ENCODE data around the gene SPIN4. TPM values are rescaled to one million over a fixed set of nuclear protein-coding genes. Genes with fewer than 3 reads are reported as not detected.
"Not testable (repeated sequence)": the region's sequence is repeated elsewhere in the genome, so short reads cannot be mapped to it uniquely, and the experiment has no call there.

Gene SPIN4
- total RNA-seq = 8.8 and 14.4 TPM in 2 replicates

DNA sequence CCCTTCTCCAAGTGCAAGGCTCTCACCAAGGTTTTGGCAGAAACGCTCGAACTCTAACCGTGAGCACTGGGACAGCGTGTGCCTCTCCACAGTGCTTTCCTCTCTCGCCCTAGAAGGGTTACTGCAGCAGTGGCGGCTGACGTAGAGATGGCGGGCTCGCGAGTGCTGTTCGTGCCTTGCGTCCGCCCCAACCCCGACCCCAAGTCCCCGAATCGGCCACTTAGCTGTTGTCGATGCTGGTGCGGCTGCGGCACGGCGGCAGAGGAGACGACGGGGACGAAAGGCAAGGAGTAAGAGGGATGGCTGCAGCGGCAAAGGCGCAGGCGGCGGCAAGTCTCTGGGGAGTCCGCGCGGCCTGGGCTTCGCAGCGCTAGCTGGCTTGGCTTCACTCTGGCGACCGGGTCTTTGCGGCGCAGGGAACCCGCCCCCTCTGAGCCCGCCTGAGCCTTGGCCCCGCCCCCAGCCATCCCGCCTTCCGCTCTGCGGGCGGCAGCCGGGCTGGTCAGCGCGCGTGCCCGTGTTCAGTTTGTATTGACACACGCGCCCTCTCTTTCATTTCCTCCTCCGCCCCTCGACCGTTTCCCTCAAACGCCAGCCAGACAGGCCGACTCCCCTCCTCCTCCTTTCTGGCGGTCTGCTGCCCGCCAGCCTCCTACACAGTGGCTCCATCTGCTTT, at the start of gene SPIN4:
Gene SPIN4, minus strand, starts transcription at position 392 of the 676 bp plus-strand sequence. CDS start 513 bp downstream, outside the sequence.
- DNase-seq = peak; percentile 88

DNA sequence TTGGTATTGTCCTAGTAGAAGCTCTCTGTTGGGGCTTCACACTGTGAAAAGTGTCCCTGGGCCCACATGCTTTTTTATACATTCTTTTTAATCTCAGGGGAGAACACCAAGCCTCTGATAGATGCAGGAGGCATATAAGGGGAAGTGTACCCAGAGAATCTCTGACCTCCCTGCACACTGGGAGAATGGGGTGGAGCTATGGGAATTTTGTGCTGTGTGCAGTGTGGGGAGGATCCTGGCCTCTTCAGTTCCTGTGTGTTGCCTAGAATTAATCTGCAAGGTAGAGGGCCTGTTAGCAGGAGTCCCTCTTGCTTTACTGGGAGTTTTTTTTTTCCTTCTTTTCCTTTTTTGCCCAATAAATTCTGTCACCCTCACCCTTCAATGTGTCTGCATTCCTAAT, 49.2 kb upstream of the SPIN4 start:
- no peak for DNase-seq

DNA sequence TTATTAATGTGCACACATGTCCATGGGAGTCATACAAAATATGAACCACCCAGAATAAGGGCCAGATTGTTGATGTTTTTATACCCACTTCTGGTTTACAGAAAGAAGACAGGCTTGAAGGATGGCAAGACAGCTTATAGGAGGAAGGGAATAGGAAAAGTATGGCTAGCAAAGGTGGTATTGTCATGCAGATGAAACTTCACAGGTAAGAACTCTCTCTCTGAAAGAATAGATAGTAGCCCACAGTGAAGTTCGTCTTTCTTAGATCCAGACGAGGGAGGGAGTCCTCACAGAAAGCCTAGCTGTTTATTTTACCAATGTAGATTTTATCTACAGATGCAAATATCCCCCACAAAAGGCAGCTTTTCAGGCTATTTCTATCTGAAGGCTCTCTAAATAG, 43.7 kb upstream of the SPIN4 start:
- DNase-seq = no peak

DNA sequence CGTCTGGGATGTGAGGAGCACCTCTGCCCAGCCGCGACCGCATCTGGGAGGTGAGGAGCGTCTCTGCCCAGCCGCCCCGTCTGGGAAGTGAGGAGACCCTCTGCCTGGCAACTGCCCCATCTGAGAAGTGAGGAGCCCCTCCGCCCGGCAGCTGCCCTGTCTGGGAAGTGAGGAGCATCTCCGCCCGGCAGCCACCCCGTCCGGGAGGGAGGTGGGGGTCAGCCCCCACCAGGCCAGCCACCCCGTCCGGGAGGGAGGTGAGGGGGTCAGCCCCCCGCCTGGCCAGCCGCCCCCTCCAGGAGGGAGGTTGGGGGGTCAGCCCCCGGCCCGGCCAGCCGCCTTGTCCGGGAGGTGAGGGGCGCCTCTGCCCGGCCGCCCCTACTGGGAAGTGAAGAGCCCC, 42.0 kb upstream of the SPIN4 start:
- DNase-seq = not testable (repeated sequence)

DNA sequence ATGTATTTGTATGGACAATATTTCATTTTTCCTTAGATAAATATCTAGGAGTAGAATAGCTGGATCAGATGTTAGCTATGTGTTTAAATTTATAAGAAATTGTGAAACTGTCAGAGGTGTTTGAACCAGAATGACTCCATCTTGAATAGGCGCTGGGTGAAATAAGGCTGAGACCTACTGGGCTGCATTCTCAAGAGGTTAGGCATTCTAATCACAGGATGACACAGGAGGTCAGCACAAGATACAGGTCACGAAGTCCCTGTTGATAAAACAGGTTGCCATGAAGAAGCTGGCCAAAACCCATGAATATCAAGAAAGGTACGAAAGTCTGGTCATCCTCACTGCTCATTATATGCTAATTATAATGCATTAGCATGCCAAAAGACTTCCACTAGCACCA, 36.3 kb upstream of the SPIN4 start:
- no peak for DNase-seq

DNA sequence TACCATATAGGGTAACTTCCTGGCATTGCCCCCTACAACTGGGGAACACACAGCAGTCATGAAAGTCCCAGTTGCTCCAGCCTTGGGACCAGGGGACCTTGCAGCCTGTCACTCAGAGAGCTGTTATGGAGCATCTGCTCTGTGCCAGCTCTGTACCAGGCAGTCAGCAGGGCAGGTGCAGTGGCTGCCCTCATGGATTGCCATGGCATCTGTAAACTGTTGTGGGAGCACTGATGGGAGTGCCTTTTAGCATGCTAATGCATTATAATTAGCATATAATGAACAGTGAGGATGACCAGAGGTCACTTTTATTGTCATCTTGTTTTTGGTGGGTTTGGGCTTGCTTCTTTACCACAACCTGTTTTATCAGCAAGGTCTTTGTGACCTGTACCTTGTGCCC, 33.1 kb upstream of the SPIN4 start:
- not testable (repeated sequence) for DNase-seq

DNA sequence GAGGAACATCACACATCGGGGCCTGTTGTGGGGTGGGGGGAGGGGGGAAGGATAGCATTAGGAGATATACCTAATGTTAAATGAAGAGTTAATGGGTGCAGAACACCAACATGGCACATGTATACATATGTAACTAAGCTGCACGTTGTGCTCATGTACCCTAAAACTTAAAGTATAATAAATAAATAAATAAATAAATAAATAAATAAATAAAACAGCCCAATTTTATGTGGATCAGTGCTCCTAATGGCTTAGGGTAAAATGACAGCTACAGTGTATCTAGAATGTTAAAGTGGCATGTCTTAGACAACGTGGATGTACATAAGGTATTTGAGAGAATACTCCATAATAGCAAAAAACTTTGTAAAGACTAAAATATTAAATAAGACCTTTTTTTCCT, 21.9 kb upstream of the SPIN4 start:
- not testable (repeated sequence) for DNase-seq

DNA sequence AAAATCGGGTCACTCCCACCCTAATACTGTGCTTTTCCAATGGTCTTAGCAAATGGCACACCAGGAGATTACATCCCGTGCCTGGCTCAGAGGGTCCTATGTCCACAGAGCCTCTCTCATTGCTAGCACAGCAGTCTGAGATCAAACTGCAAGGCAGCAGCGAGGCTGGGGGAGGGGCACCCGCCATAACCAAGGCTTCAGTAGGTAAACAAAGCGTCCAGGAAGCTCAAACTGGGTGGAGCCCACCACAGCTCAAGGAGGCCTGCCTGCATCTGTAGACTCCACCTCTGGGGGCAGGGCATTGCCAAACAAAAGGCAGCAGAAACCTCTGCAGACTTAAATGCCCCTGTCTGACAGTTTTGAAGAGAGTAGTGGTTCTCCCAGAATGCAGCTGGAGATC, 16.6 kb upstream of the SPIN4 start:
- not testable (repeated sequence) for DNase-seq

DNA sequence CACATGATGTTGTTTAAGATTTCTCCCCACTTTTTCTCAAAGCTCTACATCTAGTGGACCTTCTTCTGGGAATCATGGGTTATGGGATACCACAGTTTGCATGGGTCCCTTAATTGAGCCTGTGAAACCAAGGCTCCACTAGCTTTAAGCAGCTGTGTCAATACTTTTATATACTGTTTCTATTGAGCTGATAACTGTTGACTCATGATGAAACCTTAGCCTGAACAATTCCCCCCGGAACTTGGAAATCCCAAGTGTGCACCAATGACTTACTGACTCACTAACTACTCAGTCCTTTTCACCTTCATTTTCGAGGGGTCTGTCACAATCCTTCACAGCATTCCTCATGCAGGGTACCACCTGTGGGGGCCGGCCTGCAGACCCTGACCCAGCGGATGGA, 12.7 kb upstream of the SPIN4 start:
- DNase-seq = no peak

DNA sequence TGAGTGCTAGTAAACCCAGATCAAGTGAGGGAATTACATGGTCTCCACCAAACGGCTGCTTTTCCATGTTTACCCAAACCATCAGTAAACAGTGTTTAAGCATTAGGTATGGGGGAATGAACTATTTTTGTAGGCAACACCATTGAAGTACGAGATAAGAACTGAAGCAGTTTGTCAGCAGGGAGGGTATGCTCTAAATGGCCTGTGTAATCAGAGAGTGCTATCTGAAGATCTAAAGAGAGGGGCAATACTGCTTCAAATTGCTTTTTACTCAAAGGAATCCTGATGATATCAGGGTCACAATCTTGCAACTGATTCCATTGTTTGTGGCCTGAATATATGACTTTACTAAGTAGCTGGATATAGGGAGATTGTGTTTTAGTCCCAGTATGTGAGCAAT, 10.4 kb upstream of the SPIN4 start:
- no peak for DNase-seq

DNA sequence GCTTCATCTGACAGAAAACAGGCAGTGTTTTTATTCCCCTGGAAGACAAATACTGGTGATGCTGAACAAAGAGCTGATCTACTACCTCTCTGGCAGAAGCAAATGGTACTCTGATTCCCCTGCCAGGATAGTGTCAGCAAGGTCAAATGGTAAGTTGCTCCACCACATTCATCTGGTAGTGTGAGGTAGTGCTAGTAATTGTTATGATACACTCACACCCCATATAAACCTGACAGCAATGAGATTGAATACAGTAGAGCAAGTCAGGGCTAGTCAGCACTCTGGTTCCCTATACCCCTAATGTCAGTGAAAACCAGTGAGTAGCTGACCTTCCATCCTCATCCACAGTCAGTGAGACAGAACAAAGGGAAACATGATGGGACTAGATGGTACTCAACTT, 3.4 kb upstream of the SPIN4 start:
- no peak for DNase-seq

DNA sequence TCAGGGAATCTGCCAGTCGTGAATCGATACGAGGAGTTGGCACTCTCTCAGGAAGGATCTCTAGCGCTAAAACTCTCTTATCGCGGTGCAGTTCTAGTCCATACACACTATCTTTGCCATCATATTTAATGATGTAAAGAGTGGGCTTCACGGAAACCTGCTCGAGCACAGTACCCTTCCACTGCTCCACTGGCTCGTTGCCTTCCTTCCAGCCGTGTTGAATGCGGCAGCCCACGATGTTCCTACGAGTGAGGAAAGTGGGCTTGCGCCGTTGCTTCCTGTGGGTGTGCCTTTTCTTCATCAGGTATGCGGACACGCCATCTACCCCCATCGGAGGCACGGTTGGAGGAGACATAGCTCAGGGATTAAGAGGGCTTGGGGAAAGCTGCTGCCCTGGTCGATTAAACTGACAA, 661 bp downstream of the SPIN4 start:
- peak; percentile 23 for DNase-seq

DNA sequence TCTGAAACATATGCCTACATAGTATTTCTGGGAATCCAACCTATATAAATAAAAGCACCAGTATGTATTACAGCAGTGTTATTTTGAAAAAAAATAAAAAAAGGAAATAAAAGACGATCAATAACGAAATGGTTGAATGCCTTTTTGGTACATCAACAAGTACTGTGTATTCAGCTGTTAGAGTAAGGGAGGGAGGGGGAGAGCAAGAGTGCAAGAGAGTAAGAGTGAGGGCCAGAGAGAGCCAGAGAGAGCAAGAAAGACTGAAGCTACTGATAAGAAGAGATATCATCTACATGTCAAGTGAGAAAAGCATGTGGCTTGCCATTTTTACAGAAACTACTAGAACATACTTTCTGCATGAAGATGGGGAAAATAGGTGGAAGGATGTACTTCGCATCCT, 1.8 kb downstream of the SPIN4 start:
- DNase-seq = peak; percentile 3

DNA sequence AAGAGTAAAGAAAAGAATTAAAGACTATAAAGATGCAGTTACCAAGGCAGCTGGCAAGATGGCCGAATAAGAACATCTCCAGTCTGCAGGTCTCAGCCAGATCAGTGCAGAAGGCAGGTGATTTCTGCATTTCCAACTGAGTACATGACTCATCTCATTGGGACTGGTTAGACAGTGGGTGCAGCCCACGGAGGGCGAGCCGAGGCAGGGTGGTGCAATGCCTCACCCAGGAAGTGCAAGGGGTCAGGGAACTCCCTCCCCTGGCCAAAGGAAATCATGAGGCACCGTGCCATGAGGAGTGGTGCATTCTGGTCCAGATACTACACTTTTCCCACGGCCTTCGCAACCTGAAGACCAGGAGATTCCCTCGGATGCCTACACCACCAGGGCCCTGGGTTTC, 20.5 kb downstream of the SPIN4 start:
- DNase-seq = no peak

DNA sequence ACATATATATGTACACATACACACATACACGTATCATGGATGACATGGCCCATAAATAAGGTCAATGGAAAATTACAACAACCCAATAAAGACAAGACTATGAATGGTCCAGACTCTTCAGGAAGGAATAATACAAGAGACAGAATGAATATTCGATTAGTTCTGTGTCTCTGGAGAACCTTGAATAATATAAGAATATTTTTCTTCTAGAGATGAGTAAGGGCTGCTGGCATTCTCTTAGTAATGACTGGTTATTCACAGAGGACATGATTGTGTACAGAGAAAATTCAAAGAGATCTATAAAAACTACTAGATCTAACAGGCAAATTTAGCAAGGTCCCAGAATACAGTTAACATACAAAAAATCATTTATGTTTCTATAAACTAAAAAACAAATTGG, 23.3 kb downstream of the SPIN4 start:
- no peak for DNase-seq

DNA sequence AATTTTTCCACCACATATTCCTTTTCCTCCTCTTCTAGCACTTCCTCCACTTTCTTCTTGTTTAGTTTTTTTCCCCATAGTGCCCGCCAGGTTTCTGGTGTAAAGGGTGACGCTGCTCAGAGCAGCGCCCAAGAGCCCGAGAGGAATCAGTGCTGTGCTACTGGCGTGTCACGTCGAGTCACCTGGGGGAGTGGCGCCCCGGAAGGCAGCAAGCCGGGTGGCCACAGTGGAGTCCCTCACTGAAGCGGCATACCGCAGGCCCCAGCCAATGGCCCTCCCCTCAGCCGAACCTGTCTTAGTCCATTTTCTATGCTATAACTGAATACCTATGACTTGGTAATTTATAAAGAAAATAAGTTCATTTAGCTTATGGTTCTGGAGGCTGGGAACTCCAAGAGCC, 51.5 kb downstream of the SPIN4 start:
- no peak for DNase-seq
